Fibroblast of mammary gland (primary cell): ENCODE results near the gene MAEA.

ENCODE experiments used
- DNase-seq: peaks from one replicate; pipeline ENCODE4 v3.0.0-alpha.2; 2010; ENCODE audit warnings: low read depth
- H3K4me3 ChIP-seq: 2 replicates; pipeline ENCODE4 v1.5.1; 2011; ENCODE audit warnings: low read depth, mild to moderate bottlenecking, low read length, moderate library complexity; ENCODE audit not compliant: control insufficient read depth
- TF ChIP-seq, protein P1 (sequence below): conservative IDR thresholded peaks from 2 replicates; pipeline ENCODE4 v1.5.1; 2011; ENCODE audit warnings: low read depth, low read length, inconsistent platforms; ENCODE audit not compliant: control insufficient read depth, insufficient read depth

MAEA gene

GRCh38 chr4:1327526-1328266, 38.0 kb downstream of the MAEA start:
- DNase-seq = no peak
- TF ChIP-seq, protein P1, sequence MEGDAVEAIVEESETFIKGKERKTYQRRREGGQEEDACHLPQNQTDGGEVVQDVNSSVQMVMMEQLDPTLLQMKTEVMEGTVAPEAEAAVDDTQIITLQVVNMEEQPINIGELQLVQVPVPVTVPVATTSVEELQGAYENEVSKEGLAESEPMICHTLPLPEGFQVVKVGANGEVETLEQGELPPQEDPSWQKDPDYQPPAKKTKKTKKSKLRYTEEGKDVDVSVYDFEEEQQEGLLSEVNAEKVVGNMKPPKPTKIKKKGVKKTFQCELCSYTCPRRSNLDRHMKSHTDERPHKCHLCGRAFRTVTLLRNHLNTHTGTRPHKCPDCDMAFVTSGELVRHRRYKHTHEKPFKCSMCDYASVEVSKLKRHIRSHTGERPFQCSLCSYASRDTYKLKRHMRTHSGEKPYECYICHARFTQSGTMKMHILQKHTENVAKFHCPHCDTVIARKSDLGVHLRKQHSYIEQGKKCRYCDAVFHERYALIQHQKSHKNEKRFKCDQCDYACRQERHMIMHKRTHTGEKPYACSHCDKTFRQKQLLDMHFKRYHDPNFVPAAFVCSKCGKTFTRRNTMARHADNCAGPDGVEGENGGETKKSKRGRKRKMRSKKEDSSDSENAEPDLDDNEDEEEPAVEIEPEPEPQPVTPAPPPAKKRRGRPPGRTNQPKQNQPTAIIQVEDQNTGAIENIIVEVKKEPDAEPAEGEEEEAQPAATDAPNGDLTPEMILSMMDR = no peak
- no peak overlapping the region for H3K4me3 ChIP-seq

GRCh38 chr4:1328267-1329155, 38.8 kb downstream of the MAEA start:
- H3K4me3 ChIP-seq = no peak overlapping the region

DNA sequence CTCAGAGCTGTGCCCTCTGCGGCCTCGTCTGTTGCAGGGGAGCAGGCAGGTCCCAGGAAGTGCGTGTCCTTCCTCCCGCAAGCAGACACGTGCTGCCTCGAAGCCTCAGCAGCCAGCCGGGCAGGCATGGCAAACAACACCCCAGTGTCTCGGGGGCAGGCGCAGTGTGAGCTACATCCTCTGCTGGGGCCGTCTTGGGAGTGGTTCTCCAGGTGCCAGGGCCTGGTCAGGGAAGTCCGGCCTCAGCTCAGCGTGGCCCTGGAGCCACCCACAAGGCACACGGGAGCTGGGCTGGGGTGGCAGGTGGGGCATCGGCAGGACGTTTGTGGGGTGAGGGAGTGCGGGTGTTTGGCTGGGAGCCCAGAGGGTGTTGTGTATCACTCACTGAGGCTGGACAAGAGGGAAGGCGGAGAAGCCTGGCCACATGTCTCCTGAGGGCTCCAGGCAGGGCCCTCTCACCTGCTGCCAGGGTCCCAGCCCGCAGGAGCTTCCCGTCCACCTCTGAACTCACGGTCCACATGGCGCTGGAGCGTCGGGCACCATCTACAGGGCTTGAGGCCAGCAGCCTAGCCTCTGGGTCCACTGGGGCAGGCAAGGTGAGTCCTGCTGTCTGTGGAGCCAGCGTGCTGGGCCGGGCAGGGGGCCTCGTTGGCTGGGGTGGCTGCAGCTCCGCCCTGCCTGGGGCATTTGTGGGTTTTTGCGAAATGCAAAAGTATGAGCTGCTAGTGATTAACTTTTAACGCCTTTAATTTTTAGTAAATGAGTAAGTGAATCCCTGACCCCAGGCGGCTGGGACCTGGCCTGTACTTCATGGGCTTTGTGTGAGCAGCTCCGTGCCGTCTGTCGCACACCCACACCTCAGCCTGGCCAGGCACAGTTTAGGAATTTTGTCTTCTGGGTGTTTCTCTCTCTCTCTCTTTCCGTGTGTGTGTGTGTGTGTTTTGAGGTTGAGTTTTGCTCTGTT, 40.0 kb downstream of the MAEA start:
- TF ChIP-seq, protein P1 = no peak
- DNase-seq = peak; percentile 75
- H3K4me3 ChIP-seq = no peak overlapping the region

More at GRCh38 chr4:1328267-1329155, 38.8 kb downstream of the MAEA start:
- DNase-seq = no peak
- TF ChIP-seq, protein P1 = no peak

- no peak for DNase-seq
- no peak overlapping the region for H3K4me3 ChIP-seq
- TF ChIP-seq, protein P1 = no peak
These were observed 41.3 kb downstream of the MAEA start for GRCh38 chr4:1330761-1331590.

- TF ChIP-seq, protein P1 = no peak
- no peak for DNase-seq
- H3K4me3 ChIP-seq = no peak overlapping the region
These were observed 42.1 kb downstream of the MAEA start for GRCh38 chr4:1331591-1332353.
